Activated CD8-positive, alpha-beta memory T cell treated with anti-CD3 and anti-CD28 coated beads for 36 hours (primary cell): ENCODE measurements around the gene ATF7. TPM values are rescaled to one million over a fixed set of nuclear protein-coding genes. Genes with fewer than 3 reads are reported as not detected.

Experiments
- CTCF ChIA-PET: fragments of 350-600 bp; sonication (Branson Sonifier 250); formaldehyde crosslinking; loops from one replicate; lab custom pipeline; 2021; ENCODE audit warnings: antibody characterized with exemption; lab: Charles Lee
- POLR2A ChIA-PET: fragments of 350-600 bp; sonication (Branson Sonifier 250); formaldehyde crosslinking; loops from one replicate; lab custom pipeline; 2021; ENCODE audit warnings: antibody characterized with exemption; lab: Charles Lee
- total RNA-seq, 2 experiments: library from RNA; stranded (reverse); gene quantifications; one replicate each; pipeline ENCODE4 v1.2.3, GENCODE V29; 2021

ATF7 gene
- total RNA-seq, 2 experiments from 2014 or later: 23.3 to 23.6 TPM

DNA sequence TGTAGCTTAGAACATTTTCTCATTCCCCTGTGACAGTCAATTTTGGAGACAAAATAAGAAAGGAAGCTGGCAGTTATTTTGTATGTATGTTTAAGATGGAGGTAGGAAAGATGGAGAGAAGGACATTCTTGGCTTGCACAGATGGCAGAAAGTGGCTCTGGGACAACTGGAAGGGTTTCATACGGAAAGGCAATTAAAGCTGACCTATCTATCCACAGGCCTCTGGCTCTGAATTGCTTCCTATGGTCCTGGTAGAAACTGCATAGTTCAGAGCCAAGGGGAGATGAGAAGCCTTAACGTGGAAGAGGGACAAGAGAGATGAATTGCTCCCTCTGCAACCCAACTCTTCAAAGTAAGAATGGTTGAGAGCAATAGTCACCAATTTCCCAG lies 110.9 kb downstream of the ATF7 start:
- POLR2A ChIA-PET: no interaction called here
- CTCF ChIA-PET: interaction anchor here (1.2 kb wide), 1 partner anchor 163 kb away, joined by 3 read pairs; no protein-coding TSS in a partner anchor

DNA sequence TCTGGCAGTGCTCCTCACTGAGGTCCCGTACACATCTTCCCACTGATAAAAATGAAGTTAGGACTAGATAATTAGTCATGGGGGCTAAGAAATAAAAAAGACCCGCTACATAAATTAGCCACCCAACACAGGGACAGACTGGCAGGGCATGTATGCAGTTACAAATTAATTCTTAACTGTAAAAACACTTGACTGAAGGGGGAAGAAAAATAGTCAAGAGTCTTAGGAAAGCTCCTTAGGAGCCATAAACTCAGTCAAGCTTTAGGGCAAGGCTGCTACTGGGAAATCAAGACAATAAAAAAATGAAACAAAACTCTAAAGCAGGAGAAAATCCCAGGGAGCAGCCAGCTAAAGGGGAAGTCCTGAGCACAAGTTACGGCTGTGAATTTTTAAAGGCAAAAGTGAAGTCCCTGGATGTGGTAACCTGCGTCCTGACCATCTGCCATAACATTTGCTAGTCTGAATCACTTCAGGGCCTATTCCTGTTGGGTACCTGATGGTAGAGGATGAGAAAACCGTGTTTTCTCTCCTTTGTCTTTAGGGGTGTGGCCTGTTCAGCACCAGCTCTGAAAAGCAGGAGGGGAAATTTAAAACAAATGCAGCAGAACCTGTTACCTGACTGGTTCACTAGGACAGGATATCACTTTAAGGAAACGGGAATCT lies 111.4 kb downstream of the ATF7 start:
- CTCF ChIA-PET: interaction anchor here (1.2 kb wide), 1 partner anchor 162 kb away, joined by 3 read pairs; no protein-coding TSS in a partner anchor

GRCh38 chr12:53513712-53514410 lies 112.3 kb downstream of the ATF7 start:
- ChIA-PET CTCF (interaction anchor here (0.8 kb wide), 1 partner anchor 20 kb away, joined by 3 read pairs; no protein-coding TSS in a partner anchor), POLR2A (no interaction called here)

More for the DNA sequence above, 111.4 kb downstream of the ATF7 start:
- POLR2A ChIA-PET: no interaction called here

- ChIA-PET CTCF (interaction anchor here (1.4 to 2.3 kb wide), 4 partner anchors 10 to 165 kb away, joined by 3 to 12 read pairs (median 6); partner anchors contain the start of gene TARBP2), POLR2A (interaction anchor here (0.7 kb wide), 1 partner anchor 9 kb away, joined by 3 read pairs; the partner anchor contains the start of gene TARBP2)
These were observed 115.9 kb downstream of the ATF7 start for GRCh38 chr12:53510181-53510812.

DNA sequence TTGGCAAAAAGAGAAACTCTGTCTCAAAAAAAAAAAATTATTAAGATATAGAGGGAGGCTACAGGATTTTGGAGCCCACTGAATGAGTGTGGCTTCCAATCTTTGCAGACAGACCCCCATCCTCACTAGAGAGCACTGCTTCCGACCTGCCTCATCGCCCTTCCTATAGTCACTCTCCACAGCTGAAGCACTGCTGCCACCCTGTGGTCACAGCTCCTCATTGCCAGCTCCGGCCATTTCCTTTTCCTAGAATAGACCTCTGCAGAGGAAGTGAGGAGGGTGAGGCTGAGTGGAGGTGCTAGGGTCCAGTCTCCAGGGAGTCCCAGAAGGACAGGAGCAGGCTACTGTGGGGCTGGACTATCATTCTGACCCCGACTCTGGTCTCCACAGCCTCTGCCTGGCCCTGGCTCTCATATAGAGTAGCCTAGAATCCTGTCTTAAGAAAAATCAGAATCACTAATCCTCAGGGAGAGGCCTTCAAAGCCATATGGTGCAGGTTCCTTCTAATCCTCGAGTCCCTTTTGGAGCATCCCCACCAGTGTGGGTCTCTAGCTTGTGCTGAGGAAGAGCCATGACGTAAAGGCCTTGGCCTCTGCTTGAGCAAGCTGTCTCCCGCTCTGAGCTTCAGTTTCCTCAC lies 117.5 kb downstream of the ATF7 start:
- POLR2A ChIA-PET: interaction anchor here (0.6 kb wide), 2 partner anchors 37 to 91 kb away, joined by 4 to 10 read pairs; no protein-coding TSS in a partner anchor
- CTCF ChIA-PET: interaction anchor here (0.6 to 2.3 kb wide), 22 partner anchors 8 to 551 kb away, joined by 3 to 12 read pairs (median 4); partner anchors contain the start of gene TARBP2

- CTCF ChIA-PET: interaction anchor here (0.5 to 1.9 kb wide), 4 partner anchors 19 to 143 kb away, joined by 3 to 7 read pairs (median 5); no protein-coding TSS in a partner anchor
- POLR2A ChIA-PET: no interaction called here
These were observed 118.6 kb downstream of the ATF7 start for GRCh38 chr12:53507603-53507885.

GRCh38 chr12:53506881-53507602 lies 119.1 kb downstream of the ATF7 start, which contains the start of gene NPFF:
NPFF (minus strand) TSS chr12:53507484; CDS start chr12:53507474, 10 bp downstream.
- ChIA-PET POLR2A (interaction anchor here (1.2 kb wide), 1 partner anchor 24 kb away, joined by 3 read pairs; no protein-coding TSS in a partner anchor), CTCF (interaction anchor here (1.5 kb wide), 1 partner anchor 85 kb away, joined by 4 read pairs; no protein-coding TSS in a partner anchor)

DNA sequence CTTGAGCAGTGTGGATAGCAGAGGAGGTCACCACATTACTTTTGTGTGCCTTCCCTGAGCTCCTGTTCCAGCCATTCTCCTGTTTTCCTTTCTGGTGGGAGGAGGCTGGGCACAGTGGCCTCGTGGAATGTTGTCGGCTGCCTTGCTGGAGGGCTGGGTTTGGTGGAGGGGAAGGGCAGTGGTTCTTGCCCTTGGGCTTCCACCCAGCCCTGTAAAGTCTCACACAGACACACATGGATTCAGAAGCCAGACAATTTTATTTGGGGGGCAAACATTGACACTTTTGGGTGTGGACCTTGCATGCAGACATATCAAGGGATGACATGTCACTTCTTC lies 119.8 kb downstream of the ATF7 start:
- ChIA-PET POLR2A (interaction anchor here (1.2 kb wide), 1 partner anchor 24 kb away, joined by 3 read pairs; no protein-coding TSS in a partner anchor), CTCF (interaction anchor here (1.5 kb wide), 1 partner anchor 85 kb away, joined by 4 read pairs; no protein-coding TSS in a partner anchor)

DNA sequence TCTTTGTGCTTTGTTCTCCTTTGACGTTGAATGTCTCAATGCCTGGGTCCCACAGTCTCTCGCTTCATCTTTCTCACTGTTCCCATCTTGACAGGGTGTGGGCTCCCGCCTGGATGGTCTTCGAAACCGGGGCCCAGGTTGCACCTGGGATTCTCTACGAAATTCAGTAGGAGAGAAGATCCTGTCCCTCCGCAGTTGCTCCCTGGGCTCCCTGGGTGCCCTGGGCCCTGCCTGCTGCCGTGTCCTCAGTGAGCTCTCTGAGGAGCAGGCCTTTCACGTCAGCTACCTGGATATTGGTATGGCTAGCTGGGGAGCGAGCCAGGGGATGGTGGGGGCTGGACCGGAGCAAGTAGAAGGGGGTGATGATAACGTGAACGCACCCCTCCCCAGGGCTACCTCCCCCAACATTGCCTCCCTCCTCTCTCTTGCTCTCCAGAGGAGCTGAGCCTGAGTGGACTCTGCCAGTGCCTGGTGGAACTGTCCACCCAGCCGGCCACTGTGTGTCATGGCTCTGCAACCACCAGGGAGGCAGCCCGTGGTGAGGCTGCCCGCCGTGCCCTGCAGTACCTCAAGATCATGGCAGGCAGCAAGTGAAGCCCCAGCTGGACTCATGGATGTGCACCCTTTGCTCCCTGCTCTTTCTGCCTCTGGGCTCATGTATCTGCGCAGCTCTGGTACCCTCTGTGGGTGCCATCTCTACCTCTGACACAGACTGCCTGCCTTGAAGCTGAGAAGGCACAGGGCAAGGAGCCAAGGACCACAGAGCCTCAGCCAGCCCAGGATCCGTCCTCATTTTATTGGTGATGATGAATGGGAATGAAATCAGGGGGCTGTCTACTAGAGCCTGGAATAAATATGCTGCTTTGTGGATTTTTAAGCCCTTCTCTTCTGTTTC lies 120.4 kb downstream of the ATF7 start:
- ChIA-PET POLR2A (interaction anchor here (1.2 kb wide), 1 partner anchor 23 kb away, joined by 3 read pairs; no protein-coding TSS in a partner anchor), CTCF (interaction anchor here (0.6 to 1.7 kb wide), 3 partner anchors 17 to 152 kb away, joined by 3 to 4 read pairs (median 3); no protein-coding TSS in a partner anchor)

DNA sequence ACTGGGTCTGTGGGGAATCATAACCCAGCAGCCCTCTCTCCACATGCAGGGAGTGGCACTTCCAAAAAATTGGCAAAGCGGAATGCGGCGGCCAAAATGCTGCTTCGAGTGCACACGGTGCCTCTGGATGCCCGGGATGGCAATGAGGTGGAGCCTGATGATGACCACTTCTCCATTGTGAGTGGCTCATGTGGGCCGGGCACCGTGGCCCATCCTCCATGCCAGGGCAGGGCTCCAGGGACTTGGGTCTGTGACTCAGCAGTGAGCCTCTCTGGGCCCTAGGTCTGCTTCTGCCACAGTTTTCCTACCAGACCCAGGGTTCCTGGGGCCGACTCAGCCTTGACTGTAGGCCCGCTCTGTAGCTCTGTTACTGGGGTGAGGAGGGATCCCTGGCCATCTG lies 121.1 kb downstream of the ATF7 start:
- ChIA-PET POLR2A (no interaction called here), CTCF (interaction anchor here (0.6 to 1.9 kb wide), 3 partner anchors 18 to 153 kb away, joined by 3 to 5 read pairs (median 3); no protein-coding TSS in a partner anchor)

GRCh38 chr12:53504004-53504920 lies 121.9 kb downstream of the ATF7 start:
- POLR2A ChIA-PET: no interaction called here
- CTCF ChIA-PET: interaction anchor here (0.6 to 1.9 kb wide), 4 partner anchors 12 to 715 kb away, joined by 3 to 5 read pairs (median 4); no protein-coding TSS in a partner anchor

DNA sequence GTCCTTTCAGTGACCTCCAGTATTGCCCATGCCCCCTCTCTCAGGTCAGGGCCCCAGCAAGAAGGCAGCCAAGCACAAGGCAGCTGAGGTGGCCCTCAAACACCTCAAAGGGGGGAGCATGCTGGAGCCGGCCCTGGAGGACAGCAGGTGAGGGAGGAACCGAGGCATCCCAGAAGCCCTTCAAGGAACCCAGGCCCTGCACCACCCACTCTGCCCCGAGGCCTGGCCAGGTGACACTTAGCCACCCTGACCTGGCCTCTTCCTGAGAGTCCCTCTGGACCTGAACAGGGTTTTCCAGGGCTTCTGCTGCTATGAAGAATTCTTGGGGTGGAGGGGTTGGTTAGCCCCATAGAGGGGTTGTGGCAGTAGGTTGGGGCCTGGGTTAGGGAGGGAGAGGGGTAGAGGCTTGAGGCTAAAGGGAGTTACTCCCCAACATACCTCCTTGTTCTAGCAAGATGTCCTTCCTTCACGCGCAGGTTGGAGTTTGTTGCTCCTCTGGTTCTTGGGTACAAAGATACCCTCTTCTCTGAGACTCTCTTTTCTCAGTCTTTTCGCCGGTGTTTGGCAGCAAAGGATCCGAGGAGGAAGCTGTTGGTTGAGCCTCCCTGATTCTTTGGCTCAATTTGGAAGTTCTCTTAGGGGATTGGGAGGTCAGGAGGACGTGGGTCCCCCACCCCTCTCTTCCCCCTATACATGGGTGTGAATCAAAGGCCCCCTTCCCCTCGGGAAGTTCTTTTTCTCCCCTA lies 123.0 kb downstream of the ATF7 start:
- CTCF ChIA-PET: interaction anchor here (1.5 to 1.9 kb wide), 3 partner anchors 11 to 151 kb away, joined by 3 to 5 read pairs (median 4); no protein-coding TSS in a partner anchor
- POLR2A ChIA-PET: no interaction called here

- ChIA-PET CTCF (interaction anchor here (1.6 kb wide), 1 partner anchor 41 kb away, joined by 3 read pairs; no protein-coding TSS in a partner anchor), POLR2A (no interaction called here)
These were observed 123.9 kb downstream of the ATF7 start for GRCh38 chr12:53502331-53502730.

GRCh38 chr12:53501615-53502181 lies 124.5 kb downstream of the ATF7 start:
- ChIA-PET POLR2A (interaction anchor here (0.6 to 1.4 kb wide), 8 partner anchors 8 to 423 kb away, joined by 3 to 6 read pairs (median 4); partner anchors contain the start of genes AAAS and SPRYD3), CTCF (interaction anchor here (0.6 to 2.4 kb wide), 10 partner anchors 7 to 460 kb away, joined by 3 to 12 read pairs (median 3); partner anchors contain the start of gene ATP5MC2)
